ENCODE measurements around the gene HES4. TPM values are rescaled to one million over a fixed set of nuclear protein-coding genes. Genes with fewer than 3 reads are reported as not detected.

The HES4 gene
- polyA plus RNA-seq, 1 of the 3 experiments (the other 2 are of a cell fraction) = 4.7 TPM

DNA sequence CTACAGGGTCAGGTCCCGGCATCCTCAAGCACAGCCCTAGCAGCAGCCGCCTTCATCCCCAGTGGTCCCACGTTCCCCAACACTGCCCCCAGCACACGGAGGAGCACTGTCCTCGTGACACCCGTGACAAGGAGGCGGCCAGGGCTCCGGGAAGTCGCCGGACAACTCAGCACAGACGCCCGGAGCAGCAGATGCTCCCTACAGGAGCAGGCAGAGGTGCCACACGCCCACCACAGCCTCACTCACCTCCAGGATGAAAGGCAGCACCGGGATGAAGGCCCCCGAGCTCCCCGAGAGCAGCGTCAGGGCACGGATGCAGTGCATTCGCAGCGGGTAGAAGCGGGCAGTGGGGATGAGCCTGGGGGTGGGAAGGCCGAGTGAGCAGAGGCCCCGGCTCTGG is 49.0 kb downstream of the HES4 start:
- no peak overlapping the region for H3K27ac ChIP-seq (ENCODE audit: low read depth in 2 of 2, low read length in 1 of 2)
- TF ChIP-seq MEF2A (IDR thresholded peaks at IDR 0.05; ENCODE audit: borderline replicate concordance, low read depth) (no peak), TAF1 (IDR thresholded peaks at IDR 0.05; ENCODE audit: borderline replicate concordance, low read depth, low read length) (no peak), GABPA (IDR thresholded peaks at IDR 0.05; ENCODE audit: low read depth) (no peak), RAD21 (IDR thresholded peaks at IDR 0.05; ENCODE audit: low read length) (no peak), FOSL2 (IDR thresholded peaks at IDR 0.05; ENCODE audit: borderline replicate concordance, low read depth) (no peak), MXI1 (IDR thresholded peaks at IDR 0.05; ENCODE audit: low read depth, low read length) (no peak), ELF1 (IDR thresholded peaks at IDR 0.05) (no peak), FOXM1 (IDR thresholded peaks at IDR 0.05; ENCODE audit: low read depth) (no peak), FOXJ3 (CRISPR knock-in tag; IDR thresholded peaks at IDR 0.05) (no peak), POLR2AphosphoS5 (IDR thresholded peaks at IDR 0.05; ENCODE audit: low read depth, low read length) (no peak), YY1 (IDR thresholded peaks at IDR 0.05; ENCODE audit: low read depth) (no peak), JUND (IDR thresholded peaks at IDR 0.05) (no peak), EP300 (IDR thresholded peaks at IDR 0.05; ENCODE audit: borderline replicate concordance in 1 of 2, low read depth in 1 of 2, low read length in 1 of 2) (no peak), CHD2 (IDR thresholded peaks at IDR 0.05; ENCODE audit: low read length, partially characterized antibody) (no peak), RXRA (IDR thresholded peaks at IDR 0.05; ENCODE audit: borderline replicate concordance, low read depth) (no peak)
- TF ChIP-seq, protein P1, sequence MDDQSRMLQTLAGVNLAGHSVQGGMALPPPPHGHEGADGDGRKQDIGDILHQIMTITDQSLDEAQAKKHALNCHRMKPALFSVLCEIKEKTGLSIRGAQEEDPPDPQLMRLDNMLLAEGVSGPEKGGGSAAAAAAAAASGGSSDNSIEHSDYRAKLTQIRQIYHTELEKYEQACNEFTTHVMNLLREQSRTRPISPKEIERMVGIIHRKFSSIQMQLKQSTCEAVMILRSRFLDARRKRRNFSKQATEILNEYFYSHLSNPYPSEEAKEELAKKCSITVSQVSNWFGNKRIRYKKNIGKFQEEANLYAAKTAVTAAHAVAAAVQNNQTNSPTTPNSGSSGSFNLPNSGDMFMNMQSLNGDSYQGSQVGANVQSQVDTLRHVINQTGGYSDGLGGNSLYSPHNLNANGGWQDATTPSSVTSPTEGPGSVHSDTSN (IDR thresholded peaks at IDR 0.05) = no peak

GRCh38 chr1:950268-950667 is 49.6 kb downstream of the HES4 start:
- Histone ChIP-seq H3K4me1 (ENCODE audit: control insufficient read depth in 1 of 2, insufficient read depth in 2 of 2, low read depth in 1 of 2, low read length in 1 of 2) (peaks cover 0 to 5% of the 10 kb centered on the region in 2 experiments; a peak in 1 of 4 replicates), H2AFZ (ENCODE audit: low read depth) (no peak overlapping the region), H3K4me3 (ENCODE audit: low read depth in 2 of 2, low read length in 1 of 2) (no peak overlapping the region), H3K27me3 (ENCODE audit: insufficient read depth) (no peaks in the 10 kb centered on the region), H3K9ac (no peak overlapping the region), H3K79me2 (ENCODE audit: insufficient read depth) (no peaks in the 10 kb centered on the region), H3K9me3 (no peaks in the 10 kb centered on the region), H3K36me3 (replicated peaks in 1 of 2; ENCODE audit: control insufficient read depth in 1 of 2, insufficient read depth in 2 of 2, low read length in 1 of 2) (peaks cover 0 to 94% of the 10 kb centered on the region in 2 experiments), H3K9me2 (no peaks in the 10 kb centered on the region), H3K27ac (ENCODE audit: low read depth in 2 of 2, low read length in 1 of 2) (no peak overlapping the region), H4K20me1 (ENCODE audit: insufficient read depth) (0 out of 2 replicates have a peak, but pooled peaks cover 11% of the 10 kb centered on the region), H3K4me2 (no peak overlapping the region), H3F3A (replicated peaks; ENCODE audit: insufficient read depth) (peaks cover under 1% of the 10 kb centered on the region)
- DNase-seq = no peak
- ChIA-PET POLR2A (no interaction called here), CTCF (no interaction called here)
- 97% methylated on average over 7 of the region's 9 CpGs for WGBS (ENCODE audit: low lambda C conversion rate)
- TF ChIP-seq, protein P2, sequence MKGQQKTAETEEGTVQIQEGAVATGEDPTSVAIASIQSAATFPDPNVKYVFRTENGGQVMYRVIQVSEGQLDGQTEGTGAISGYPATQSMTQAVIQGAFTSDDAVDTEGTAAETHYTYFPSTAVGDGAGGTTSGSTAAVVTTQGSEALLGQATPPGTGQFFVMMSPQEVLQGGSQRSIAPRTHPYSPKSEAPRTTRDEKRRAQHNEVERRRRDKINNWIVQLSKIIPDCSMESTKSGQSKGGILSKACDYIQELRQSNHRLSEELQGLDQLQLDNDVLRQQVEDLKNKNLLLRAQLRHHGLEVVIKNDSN (IDR thresholded peaks at IDR 0.05; ENCODE audit: borderline replicate concordance, low read depth) = no peak
- TF ChIP-seq, protein P3, sequence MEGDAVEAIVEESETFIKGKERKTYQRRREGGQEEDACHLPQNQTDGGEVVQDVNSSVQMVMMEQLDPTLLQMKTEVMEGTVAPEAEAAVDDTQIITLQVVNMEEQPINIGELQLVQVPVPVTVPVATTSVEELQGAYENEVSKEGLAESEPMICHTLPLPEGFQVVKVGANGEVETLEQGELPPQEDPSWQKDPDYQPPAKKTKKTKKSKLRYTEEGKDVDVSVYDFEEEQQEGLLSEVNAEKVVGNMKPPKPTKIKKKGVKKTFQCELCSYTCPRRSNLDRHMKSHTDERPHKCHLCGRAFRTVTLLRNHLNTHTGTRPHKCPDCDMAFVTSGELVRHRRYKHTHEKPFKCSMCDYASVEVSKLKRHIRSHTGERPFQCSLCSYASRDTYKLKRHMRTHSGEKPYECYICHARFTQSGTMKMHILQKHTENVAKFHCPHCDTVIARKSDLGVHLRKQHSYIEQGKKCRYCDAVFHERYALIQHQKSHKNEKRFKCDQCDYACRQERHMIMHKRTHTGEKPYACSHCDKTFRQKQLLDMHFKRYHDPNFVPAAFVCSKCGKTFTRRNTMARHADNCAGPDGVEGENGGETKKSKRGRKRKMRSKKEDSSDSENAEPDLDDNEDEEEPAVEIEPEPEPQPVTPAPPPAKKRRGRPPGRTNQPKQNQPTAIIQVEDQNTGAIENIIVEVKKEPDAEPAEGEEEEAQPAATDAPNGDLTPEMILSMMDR (IDR thresholded peaks at IDR 0.05) = no peak
- TF ChIP-seq RFX5 (IDR thresholded peaks at IDR 0.05; ENCODE audit: low read length) = no peak
- no peak for TF ChIP-seq RAD21 (IDR thresholded peaks at IDR 0.05; ENCODE audit: low read length)
- TF ChIP-seq GABPA (IDR thresholded peaks at IDR 0.05; ENCODE audit: low read depth) = no peak
- TF ChIP-seq EP300 (IDR thresholded peaks at IDR 0.05; ENCODE audit: borderline replicate concordance in 1 of 2, low read depth in 1 of 2, low read length in 1 of 2) = no peak
- no peak for TF ChIP-seq RXRA (IDR thresholded peaks at IDR 0.05; ENCODE audit: borderline replicate concordance, low read depth)

More for the DNA sequence above, 49.0 kb downstream of the HES4 start:
- Histone ChIP-seq H3K27me3 (ENCODE audit: insufficient read depth) (no peaks in the 10 kb centered on the region), H3K9ac (no peak overlapping the region), H3K4me2 (no peak overlapping the region), H3K36me3 (replicated peaks in 1 of 2; ENCODE audit: control insufficient read depth in 1 of 2, insufficient read depth in 2 of 2, low read length in 1 of 2) (peaks cover 0 to 94% of the 10 kb centered on the region in 2 experiments), H3K9me3 (no peaks in the 10 kb centered on the region), H4K20me1 (ENCODE audit: insufficient read depth) (0 out of 2 replicates have a peak, but pooled peaks cover 11% of the 10 kb centered on the region), H3K9me2 (no peaks in the 10 kb centered on the region), H3F3A (replicated peaks; ENCODE audit: insufficient read depth) (no peaks in the 10 kb centered on the region), H2AFZ (ENCODE audit: low read depth) (no peak overlapping the region), H3K4me3 (ENCODE audit: low read depth in 2 of 2, low read length in 1 of 2) (no peak overlapping the region), H3K4me1 (ENCODE audit: control insufficient read depth in 1 of 2, insufficient read depth in 2 of 2, low read depth in 1 of 2, low read length in 1 of 2) (no peaks in the 10 kb centered on the region; a peak in 1 of 4 replicates), H3K79me2 (ENCODE audit: insufficient read depth) (no peaks in the 10 kb centered on the region)
- no peak for DNase-seq
- POLR2A ChIA-PET = no interaction called here
- CTCF ChIA-PET = interaction anchor here (1.0 kb wide), 1 partner anchor 10 kb away, joined by 3 read pairs; no protein-coding TSS in a partner anchor
- 100% methylated on average over 1 of the region's 23 CpGs for WGBS (ENCODE audit: low lambda C conversion rate)
